Ureter (tissue), 1 donor: ENCODE data around the gene TRIM41. TPM values are rescaled to one million over a fixed set of nuclear protein-coding genes. Genes with fewer than 3 reads are reported as not detected.

Experiments used
- DNase-seq: peaks from one replicate; pipeline ENCODE4 v3.0.0-alpha.2; 2020; ENCODE audit warnings: low spot score
- total RNA-seq: library from RNA; stranded (reverse); gene quantifications from one replicate; pipeline ENCODE4 v1.2.4, GENCODE V29; 2023
- donor health status: DM: yes; HTN: yes; CAD: no.

The TRIM41 gene
- total RNA-seq, 1 donor from 2014 or later: 34.5 TPM

GRCh38 chr5:181231432-181231831, 8.4 kb downstream of the TRIM41 start:
- no peak for DNase-seq

GRCh38 chr5:181232593-181232992, 9.5 kb downstream of the TRIM41 start:
- no peak for DNase-seq

GRCh38 chr5:181233088-181233800, 10.2 kb downstream of the TRIM41 start:
- no peak for DNase-seq

- no peak for DNase-seq
Measured at GRCh38 chr5:181233801-181234454, 10.8 kb downstream of the TRIM41 start.

- no peak for DNase-seq
Measured at GRCh38 chr5:181234455-181235306, 11.6 kb downstream of the TRIM41 start.

GRCh38 chr5:181235323-181235688, 12.2 kb downstream of the TRIM41 start:
- no peak for DNase-seq

GRCh38 chr5:181235689-181236366, 12.7 kb downstream of the TRIM41 start:
- no peak for DNase-seq

GRCh38 chr5:181236471-181236870, 13.4 kb downstream of the TRIM41 start:
- DNase-seq: no peak

- DNase-seq: no peak
Measured at GRCh38 chr5:181236954-181237641, 14.0 kb downstream of the TRIM41 start.

- no peak for DNase-seq
Measured at GRCh38 chr5:181237729-181238385, 14.8 kb downstream of the TRIM41 start.

- no peak for DNase-seq
Measured at GRCh38 chr5:181239062-181239663, 16.1 kb downstream of the TRIM41 start.

- DNase-seq: no peak
Measured at GRCh38 chr5:181241393-181241975, 18.4 kb downstream of the TRIM41 start.

GRCh38 chr5:181242031-181242451, 19.0 kb downstream of the TRIM41 start:
- no peak for DNase-seq

- DNase-seq: no peak
Measured at GRCh38 chr5:181243018-181243563, 20.0 kb downstream of the TRIM41 start.

GRCh38 chr5:181243564-181244343, 20.7 kb downstream of the TRIM41 start, which contains the start of gene RACK1:
RACK1 (minus strand) TSS chr5:181243906; CDS start chr5:181243800, 106 bp downstream.
- DNase-seq: peak; percentile 93

- no peak for DNase-seq
Measured at GRCh38 chr5:181245427-181246275, 22.6 kb downstream of the TRIM41 start.

GRCh38 chr5:181246276-181247049, 23.4 kb downstream of the TRIM41 start:
- DNase-seq: peak; percentile 94
